HFF-Myc (cell line): ENCODE results near the gene HTATIP2.
"Not testable (repeated sequence)": the region's sequence is repeated elsewhere in the genome, so short reads cannot be mapped to it uniquely, and the experiment has no call there.

Source experiments
- DNase-seq: peaks from one replicate; pipeline ENCODE4 v3.0.0-alpha.2; 2011; ENCODE audit warnings: low read depth; ENCODE audit errors: extremely low read depth
- H3K4me3 ChIP-seq: replicated peaks from 2 replicates; pipeline ENCODE4 v1.5.1; 2011; ENCODE audit warnings: low read depth, mild to moderate bottlenecking, control low read depth, low read length
- CTCF ChIP-seq: IDR thresholded peaks from 2 replicates; pipeline ENCODE4 v1.5.1; 2012; ENCODE audit warnings: mild to moderate bottlenecking, low read depth, low read length, control low read depth; ENCODE audit errors: missing control alignments

HTATIP2 gene

GRCh38 chr11:20360650-20361049, 2.9 kb upstream of the HTATIP2 start:
- H3K4me3 ChIP-seq = no peak overlapping the region
- DNase-seq = no peak
- no peak for TF ChIP-seq CTCF

GRCh38 chr11:20362481-20362880, 1.0 kb upstream of the HTATIP2 start:
- no peak for TF ChIP-seq CTCF
- DNase-seq = no peak
- H3K4me3 ChIP-seq = no peak overlapping the region

GRCh38 chr11:20363149-20363499, 390 bp upstream of the HTATIP2 start:
- no peak for DNase-seq
- peak overlapping the region; percentile 53 for H3K4me3 ChIP-seq
- no peak for TF ChIP-seq CTCF

GRCh38 chr11:20364341-20364792, 853 bp downstream of the HTATIP2 start:
- no peak for TF ChIP-seq CTCF
- peak overlapping the region; percentile 53 for H3K4me3 ChIP-seq
- no peak for DNase-seq

DNA sequence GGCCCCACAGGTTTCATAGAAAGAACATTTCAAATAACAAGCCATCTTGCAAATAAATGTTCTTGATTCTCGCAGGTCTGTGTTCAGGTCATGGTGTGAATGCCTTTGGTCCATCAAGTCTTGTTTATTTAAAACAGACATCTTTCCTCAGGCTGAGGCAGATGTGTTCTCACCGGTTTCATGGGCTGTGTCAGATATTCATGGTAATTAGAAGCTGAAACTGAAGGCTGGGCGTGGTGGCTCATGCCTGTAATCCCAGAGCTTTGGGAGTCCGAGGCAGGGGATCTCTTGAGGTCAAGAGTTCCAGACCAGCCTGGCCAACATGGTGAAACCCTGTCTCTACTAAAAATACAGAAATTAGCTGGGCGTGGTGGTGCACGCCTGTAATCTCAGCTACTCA, 2.0 kb downstream of the HTATIP2 start:
- H3K4me3 ChIP-seq, DNase-seq: not testable (repeated sequence)

GRCh38 chr11:20367313-20367948, 3.9 kb downstream of the HTATIP2 start:
- H3K4me3 ChIP-seq = no peak overlapping the region; the same call in 1 of the 2 replicates
- peak; percentile 66 for DNase-seq
- no peak for TF ChIP-seq CTCF

GRCh38 chr11:20368438-20368837, 4.9 kb downstream of the HTATIP2 start:
- DNase-seq = no peak
- no peak overlapping the region for H3K4me3 ChIP-seq
- no peak for TF ChIP-seq CTCF
